Fibroblast of upper back skin (primary cell): ENCODE results near the gene HMMR.
A peak's percentile ranks its signal among the peaks of the same experiment; 100 is the strongest.
"Not testable (repeated sequence)": the region's sequence is repeated elsewhere in the genome, so short reads cannot be mapped to it uniquely, and the experiment has no call there.

Source experiments
- DNase-seq: peaks from one replicate; pipeline ENCODE4 v3.0.0-alpha.2; 2013

Gene HMMR, protein sequence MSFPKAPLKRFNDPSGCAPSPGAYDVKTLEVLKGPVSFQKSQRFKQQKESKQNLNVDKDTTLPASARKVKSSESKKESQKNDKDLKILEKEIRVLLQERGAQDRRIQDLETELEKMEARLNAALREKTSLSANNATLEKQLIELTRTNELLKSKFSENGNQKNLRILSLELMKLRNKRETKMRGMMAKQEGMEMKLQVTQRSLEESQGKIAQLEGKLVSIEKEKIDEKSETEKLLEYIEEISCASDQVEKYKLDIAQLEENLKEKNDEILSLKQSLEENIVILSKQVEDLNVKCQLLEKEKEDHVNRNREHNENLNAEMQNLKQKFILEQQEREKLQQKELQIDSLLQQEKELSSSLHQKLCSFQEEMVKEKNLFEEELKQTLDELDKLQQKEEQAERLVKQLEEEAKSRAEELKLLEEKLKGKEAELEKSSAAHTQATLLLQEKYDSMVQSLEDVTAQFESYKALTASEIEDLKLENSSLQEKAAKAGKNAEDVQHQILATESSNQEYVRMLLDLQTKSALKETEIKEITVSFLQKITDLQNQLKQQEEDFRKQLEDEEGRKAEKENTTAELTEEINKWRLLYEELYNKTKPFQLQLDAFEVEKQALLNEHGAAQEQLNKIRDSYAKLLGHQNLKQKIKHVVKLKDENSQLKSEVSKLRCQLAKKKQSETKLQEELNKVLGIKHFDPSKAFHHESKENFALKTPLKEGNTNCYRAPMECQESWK

DNA sequence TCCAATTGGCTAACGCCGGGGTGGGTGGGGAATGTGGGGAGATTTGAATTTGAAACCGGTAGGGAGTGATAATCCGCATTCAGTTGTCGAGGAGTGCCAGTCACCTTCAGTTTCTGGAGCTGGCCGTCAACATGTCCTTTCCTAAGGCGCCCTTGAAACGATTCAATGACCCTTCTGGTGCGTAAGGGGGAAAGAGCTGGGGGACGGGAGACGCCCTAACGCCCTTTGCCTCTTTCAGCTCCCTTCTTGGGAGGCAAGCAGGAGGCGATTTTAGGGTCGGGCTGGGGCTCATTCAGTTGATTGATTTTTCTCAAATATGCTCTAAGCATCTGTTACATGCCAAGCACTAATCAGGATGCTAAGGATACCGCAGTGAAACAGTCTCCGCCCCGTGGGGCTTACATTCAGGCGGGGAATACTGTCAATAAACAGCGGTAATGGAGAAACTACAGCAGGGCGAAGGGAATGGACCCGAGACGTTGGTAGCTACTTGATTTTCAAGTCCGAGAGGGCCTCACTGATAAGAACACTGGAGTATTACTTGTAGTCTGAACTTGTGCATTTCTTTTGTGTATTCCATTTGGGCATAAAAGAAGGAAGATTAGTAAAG, at the start of gene HMMR:
TSS of gene HMMR (plus strand) at position 71 of the 610 bp plus-strand sequence. CDS start at position 132, 61 bp downstream.
- DNase-seq = peak; percentile 18

DNA sequence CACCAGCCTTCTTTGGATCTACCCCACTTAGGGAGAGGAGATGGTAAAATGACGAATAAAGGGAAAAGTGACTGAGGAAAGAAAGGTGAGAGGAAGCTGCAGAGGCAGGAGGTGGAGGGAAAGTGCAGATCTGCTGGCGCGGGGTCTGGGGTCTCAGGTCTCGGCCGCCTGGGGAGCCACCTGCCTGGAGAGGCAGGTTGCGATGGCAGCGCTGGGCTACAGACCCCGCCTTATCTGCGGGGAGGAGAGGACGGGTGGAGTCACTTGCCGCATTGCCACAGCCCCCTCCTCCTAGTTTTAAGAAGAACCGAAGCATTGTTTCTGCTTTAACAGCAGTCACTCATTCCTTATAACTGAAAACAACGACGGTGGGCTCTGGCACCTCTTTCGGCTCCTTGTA, 44.8 kb upstream of the HMMR start:
- DNase-seq = not testable (repeated sequence)

DNA sequence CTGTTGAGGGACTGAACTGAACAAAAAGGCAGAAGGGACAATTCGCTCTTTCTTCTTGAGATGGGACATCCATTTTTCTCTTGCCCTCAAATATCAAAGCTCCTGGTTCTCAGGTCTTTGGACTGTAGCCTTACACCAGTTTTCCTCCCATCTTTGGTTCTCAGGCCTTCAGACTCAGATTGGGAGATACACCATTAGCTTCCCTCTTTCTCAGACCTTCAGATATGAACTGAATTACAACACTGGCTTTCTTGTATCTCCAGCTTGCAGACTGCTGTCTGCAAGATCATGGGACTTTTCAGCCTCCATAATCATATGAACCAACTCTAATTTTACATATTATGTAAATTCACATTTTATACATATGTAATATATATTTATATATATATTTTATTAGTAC, 35.6 kb upstream of the HMMR start:
- DNase-seq = no peak

DNA sequence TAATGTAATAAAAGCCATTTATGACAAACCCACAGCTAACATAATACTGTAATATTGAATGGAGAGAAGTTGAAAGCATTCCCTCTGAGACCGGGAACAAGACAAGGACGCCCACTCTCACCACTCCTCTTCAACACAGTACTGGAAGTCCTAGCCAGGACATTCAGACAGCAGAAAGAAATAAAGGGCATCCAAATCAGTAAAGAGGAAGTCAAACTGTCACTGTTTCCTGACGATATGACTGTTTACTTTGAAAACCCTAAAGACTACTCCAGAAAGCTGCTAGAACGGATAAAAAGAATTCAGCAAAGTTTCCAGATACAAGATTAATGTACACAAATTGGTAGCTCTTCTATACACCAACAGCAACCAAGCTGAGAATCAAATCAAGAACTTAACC, 34.3 kb upstream of the HMMR start:
- DNase-seq = not testable (repeated sequence)

DNA sequence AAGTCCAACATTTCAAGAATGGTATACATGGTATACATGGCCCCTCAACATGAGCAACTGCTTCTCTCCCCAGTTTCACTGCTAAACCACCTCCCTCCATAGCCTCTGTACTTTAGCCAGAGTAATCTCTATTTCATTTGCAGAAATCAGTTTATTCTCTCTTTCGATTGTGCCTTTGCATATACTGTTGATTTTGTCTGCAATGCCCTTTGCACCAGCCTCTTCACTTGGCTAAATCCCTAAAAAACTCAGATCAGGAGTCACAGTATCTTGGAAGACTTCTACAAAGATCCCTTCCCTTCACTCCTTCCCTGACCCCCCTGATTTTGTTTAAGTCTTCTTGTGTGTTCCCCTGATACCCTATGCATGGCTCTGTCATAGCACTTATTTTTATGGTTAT, 27.9 kb upstream of the HMMR start:
- no peak for DNase-seq

DNA sequence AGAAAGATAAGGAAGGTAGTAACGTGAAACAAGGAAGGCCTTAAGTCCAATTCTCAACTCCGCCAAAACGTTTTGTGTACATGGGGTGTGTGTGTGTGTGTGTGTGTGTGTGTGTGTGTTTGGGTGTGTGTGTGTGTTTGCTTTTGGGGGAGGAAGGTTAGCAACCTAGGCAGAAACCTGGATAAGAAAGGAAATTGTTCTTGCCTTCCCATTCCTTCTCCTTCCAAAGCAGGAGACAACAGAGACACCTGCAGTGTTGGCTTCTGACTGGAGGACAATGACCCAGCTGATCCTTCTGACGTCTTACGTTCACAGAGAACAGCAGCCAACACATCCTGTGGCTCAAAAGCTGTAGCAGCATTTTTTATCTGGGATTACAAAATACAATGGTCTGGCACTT, 27.2 kb upstream of the HMMR start:
- DNase-seq = no peak

DNA sequence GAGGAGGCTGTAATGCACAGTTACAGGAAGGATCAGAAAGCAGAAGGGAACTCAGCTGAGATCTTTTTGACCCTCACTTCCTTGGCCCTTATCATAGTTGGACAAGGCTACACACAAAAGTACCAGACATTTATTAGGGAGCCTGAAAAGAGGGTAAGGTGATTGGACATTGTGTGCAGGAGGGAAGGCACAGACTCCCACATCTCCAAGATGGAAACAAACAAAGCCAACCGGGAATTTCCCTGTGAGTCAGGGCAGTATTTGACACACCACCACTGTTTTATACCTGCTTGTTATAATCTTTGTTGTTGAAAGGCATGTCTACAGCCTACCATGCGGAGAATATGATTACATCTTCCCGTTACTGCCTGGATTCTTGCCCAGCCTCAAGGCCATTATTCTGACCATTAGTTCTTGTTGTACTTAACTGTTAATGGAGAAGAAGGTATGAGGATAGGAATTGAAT, 26.0 kb upstream of the HMMR start:
- DNase-seq = no peak

DNA sequence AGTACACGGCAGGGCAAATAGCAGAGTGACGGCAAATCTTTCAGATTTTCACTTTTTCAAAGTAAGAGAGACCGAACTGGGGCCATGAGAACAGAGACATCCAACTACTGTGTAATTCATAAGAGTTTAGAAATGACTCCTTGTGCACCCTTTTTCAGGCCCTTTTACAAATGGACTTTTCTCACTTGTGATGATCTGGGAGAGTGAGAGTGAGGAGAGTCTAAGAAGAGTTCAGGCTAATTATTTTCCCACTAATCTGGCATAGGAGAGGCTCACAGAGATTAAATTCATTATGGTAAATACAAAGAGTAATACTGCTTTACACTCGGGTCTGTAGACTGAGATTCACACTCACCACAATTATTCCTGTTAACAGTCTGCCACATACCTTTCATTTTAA, 23.9 kb upstream of the HMMR start:
- DNase-seq = no peak

DNA sequence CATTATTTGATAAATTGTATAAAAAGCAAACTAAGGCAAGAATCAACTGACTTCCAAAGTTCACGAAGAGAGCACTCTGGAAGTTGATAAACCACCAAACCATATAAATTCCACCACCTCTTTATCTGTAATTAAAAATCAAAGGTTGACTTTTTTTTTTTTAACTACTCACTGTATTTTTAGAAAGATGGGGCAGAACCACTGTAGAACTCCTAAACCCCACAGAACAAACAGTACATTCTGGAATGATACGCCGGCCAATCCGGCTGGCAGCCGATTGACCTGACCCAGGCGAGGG, 23.5 kb upstream of the HMMR start:
- no peak for DNase-seq

DNA sequence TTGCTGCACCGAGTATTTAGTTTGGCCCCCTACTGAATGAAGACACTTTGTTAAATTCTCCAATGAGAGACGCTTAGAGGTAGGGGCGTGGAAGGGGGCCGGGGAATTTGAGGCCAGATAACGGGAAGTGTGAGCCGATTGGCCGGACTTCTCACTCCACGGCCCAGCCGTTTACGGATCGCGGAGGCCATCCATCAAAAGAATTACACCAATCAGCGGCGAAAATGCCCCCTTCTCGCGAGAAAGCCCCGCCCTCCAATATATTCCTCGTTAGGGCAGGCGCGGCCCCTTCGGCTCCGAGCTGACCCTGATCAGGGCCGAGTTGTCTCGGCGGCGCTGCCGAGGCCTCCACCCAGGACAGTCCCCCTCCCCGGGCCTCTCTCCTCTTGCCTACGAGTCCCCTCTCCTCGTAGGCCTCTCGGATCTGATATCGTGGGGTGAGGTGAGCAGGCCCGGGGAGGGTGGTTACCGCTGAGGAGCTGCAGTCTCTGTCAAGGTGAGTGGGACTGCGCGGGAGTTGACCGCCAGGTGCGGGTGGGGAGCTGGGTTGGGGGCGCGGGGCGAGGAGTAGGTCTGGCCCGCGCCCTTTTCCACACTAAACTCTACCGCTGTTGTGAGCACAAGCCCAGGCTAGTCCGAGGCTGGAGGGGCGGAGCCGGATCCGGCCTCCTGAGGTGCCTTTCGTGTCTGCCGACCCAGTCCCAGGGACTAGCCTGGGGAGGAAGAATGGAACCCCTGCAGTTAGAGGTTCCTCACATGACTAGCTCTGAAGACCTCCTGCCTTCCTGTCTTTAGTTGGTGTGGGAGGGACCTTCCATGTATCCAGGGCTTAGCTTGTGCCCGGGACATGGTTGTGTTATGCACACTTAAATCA, 22.9 kb upstream of the HMMR start, which contains the start of gene CCNG1:
TSS of gene CCNG1 (plus strand) at position 287 of the 874 bp plus-strand sequence. CDS start 1,662 bp downstream, outside the sequence.
- DNase-seq = peak; percentile 97

DNA sequence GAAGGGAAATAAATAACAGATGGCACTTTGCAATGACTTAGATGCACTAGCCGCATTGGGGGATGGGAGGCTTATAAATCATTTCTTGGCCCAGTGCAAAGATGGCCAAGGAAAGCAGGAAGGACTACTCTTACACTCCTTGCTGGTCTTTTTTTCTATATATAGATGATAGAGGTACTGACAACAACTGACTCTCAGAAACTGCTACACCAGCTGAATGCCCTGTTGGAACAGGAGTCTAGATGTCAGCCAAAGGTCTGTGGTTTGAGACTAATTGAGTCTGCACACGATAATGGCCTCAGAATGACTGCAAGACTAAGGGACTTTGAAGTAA, 21.4 kb upstream of the HMMR start:
- DNase-seq = peak; percentile 52

DNA sequence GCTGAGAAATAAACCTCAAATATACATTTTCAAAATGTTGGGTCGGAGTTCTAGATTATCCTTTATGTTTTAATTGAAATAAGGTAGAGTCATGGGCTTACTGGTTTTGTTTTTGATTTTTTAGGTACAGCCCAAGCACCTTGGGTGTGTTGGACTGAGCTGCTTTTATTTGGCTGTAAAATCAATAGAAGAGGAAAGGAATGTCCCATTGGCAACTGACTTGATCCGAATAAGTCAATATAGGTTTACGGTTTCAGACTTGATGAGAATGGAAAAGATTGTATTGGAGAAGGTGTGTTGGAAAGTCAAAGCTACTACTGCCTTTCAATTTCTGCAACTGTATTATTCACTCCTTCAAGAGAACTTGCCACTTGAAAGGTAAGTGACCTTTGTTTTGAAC, 19.5 kb upstream of the HMMR start:
- no peak for DNase-seq

DNA sequence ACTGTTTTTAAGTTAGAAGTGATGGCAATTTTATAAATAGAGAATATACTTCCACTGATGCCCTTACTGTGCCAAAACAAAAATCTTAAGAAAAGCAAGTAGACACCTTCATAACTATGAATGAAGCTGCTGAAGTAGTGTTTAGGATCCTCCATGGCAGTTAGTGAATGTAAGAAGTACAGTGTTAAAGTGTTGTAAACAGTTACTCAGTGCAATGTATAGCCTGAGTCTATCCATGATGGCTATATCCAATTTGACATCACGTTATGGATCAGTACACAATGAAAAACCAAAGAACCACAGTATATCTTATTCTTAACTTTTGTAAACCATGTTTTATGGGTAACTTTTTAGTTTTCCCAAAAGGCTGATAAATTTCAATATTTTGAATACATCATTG, 15.9 kb upstream of the HMMR start:
- DNase-seq = no peak

DNA sequence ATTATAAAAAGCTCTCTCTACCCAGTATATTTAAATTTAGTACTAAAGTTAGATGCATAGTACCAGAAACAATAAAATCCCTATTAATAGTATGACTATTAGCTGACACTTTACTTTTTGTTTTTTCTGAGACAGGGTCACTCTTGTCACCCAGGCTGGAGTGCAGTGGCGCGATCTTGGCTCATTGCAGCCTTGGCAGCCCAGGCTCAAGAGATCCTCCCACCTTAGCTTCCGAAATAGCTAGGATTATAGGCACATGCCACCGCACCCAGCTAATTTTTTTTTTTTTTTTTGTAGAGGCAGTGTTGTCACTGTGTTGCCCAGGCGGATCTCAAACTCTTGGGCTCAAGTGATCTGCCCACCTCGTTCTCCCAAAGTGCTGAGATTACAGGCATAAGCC, 15.1 kb upstream of the HMMR start:
- no peak for DNase-seq

DNA sequence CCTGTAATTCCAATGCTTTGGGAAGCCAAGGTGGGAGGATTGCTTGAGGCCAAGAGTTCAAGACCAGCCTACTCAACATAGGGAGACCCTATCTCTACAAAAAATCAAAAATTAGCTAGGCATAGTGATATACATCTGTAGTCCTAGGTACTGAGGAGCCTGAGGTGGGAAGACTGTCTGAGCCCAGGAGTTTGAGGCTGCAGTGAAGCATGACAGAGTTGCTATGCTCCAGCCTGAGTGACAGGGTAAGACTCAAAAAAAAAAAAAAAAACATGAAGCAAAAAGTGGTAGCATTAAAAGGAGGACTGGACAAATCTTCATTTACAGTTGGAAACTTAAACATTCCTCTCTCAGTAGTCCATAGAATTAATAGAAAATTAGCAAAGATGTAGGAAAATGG, 13.2 kb upstream of the HMMR start:
- DNase-seq = no peak

DNA sequence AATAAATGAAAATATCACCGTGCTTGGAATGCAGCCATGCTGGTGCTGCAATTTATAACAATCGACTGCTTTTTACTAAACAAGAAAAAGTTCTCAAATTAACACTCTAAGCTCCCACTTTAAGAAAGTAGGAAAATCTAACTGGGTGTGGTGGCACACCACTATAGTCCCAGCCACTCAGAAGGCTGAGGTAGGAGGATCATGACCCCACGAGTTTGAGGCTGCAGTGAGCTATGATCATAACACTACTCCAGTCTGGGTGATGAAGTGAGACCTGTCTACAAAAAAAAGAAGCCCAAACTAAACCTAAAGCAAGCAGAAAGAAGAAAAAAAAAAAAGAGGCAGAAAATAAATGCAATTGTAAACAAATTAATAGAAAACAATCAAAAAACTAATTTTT, 12.6 kb upstream of the HMMR start:
- DNase-seq = no peak

DNA sequence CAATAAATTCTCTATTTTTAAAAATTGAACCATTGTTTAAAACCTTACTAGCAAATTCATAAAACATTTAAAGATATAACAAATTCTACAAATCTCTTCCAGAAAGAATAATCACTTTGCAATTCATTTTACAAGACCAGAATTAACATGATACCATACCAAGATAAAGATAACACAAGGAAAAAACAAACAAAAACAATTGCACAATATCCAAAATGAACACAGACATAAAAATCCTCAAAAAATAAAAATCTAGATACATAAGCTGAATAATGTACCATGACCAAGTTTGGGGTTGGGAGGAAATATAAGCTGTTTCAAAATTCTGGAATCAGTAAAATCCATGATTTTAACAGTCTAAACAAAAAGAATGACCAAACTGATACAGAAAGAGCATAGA, 11.9 kb upstream of the HMMR start:
- DNase-seq = no peak

DNA sequence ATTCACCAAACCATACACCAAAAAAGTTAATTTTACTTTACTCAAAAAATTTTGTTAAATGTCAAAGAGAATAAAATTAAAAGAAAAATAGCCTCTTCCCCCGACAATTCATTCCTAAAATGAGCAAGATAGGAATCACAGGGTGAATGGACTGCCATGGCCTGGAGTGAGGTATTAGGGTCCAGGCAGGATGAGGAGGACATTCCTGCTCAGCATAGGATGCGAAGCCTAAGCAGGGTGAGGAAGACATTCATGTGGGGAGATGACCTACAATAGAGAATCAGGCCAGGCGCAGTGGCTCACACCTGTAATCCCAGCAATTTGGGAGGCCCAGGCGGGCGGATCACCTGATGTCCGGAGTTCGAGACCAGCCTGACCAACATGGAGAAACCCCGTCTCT, 8.9 kb upstream of the HMMR start:
- DNase-seq = no peak

DNA sequence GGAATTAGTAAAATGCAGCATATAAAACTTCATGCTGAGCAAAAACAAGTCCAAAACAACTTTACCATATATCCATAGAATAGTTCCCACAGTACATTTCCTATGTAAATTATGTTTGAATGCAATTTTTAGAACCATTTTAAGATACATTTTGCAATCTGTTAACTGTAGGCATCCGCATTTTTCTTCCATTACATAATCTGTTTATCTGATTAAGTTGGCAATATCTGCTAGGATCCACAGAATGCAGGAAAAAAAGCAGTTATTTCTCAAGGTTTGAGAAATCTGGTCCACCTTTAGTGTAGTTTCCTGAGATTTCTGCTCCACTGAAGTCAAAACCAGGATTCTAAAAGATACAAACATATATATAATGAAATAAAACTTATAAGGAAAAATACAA, 6.7 kb upstream of the HMMR start:
- DNase-seq = no peak

DNA sequence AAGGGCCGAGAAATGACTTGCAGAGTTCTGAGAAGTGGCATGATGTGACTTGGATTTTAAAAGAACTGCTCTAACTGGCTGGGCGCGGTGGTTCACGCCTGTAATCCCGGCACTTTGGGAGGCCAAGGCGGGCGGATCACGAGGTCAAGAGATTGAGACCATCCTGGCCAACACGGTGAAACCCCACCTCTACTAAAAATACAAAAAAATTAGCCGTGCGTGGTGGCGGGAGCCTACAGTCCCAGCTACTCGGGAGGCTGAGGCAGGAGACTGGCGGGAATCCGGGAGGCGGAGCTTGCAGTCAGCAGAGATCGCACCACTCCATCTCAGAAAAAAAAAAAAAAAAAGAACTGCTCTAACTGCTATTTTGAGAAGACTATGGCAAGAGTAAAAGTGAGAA, 5.0 kb upstream of the HMMR start:
- DNase-seq = not testable (repeated sequence)

DNA sequence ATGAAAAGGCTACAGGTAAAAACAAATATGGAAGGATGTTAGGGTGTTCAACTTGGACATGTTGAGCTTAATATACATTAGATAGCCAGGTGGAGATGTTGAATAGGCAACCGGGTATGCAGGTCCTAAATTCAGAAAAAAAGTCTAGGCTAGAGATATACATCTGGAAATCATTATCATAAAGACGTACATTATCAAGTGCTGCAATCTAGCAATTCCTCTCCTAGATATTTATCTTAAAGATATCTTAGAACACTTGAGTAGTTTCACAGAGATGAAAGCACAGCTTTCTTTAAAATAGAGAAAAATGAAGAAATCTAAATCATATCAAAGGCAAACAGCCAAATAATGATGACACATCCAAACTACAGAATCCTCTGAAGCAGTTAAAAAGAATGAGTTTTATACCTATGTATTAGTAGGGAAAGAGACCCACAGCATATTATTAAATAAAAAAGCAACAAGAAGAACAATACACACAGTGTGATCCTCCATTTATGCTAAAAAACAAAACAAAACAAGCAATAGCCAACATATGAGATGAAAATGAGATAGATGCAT, 4.3 kb upstream of the HMMR start:
- DNase-seq = peak; percentile 19

DNA sequence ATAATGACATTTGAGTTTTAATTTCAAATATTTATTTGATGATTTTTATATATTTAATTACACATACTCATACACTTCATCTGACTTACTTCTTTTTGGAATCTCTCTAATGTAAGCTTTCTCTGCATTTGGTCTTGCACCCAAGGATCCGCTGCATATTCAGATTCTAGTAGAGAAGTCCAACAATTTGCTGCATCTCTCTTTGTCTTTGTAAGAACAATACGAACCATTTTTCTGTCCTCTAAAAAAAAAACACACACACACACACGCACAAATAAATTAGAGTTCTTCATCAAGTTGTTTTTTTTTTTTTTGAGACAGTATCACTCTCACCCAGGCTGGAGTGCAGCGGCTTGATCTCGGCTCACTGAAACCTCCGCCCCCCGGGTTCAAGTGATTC, 3.6 kb upstream of the HMMR start:
- DNase-seq = no peak
